ENCODE measurements around the gene AREG. TPM values are rescaled to one million over a fixed set of nuclear protein-coding genes. Genes with fewer than 3 reads are reported as not detected.
A peak's percentile ranks its signal among the peaks of the same experiment; 100 is the strongest.

Gene AREG
- total RNA-seq, 1 donor = not detected

- DNase-seq (ENCODE audit: low read depth) = peak; percentile 62
- TF ChIP-seq CTCF (IDR thresholded peaks at IDR 0.05; ENCODE audit: insufficient read depth, low read depth, low read length) = no peak
- H3K4me3 ChIP-seq (ENCODE audit: low read depth, low read length) = no peak overlapping the region
These were observed 45.8 kb downstream of the AREG start for GRCh38 chr4:74490736-74491135.

- no peak for DNase-seq (ENCODE audit: low read depth)
- TF ChIP-seq CTCF (IDR thresholded peaks at IDR 0.05; ENCODE audit: insufficient read depth, low read depth, low read length) = no peak
- H3K4me3 ChIP-seq (ENCODE audit: low read depth, low read length) = no peak overlapping the region
These were observed 55.2 kb downstream of the AREG start for GRCh38 chr4:74499986-74500781.

GRCh38 chr4:74501579-74501978 lies 56.6 kb downstream of the AREG start:
- H3K4me3 ChIP-seq (ENCODE audit: low read depth, low read length) = no peak overlapping the region
- no peak for TF ChIP-seq CTCF (IDR thresholded peaks at IDR 0.05; ENCODE audit: insufficient read depth, low read depth, low read length)
- DNase-seq (ENCODE audit: low read depth) = peak; percentile 93

GRCh38 chr4:74503580-74503979 lies 58.6 kb downstream of the AREG start:
- no peak overlapping the region for H3K4me3 ChIP-seq (ENCODE audit: low read depth, low read length)
- no peak for TF ChIP-seq CTCF (IDR thresholded peaks at IDR 0.05; ENCODE audit: insufficient read depth, low read depth, low read length)
- peak; percentile 11 for DNase-seq (ENCODE audit: low read depth)

- DNase-seq (ENCODE audit: low read depth) = peak; percentile 48
- TF ChIP-seq CTCF (IDR thresholded peaks at IDR 0.05; ENCODE audit: insufficient read depth, low read depth, low read length) = no peak
- H3K4me3 ChIP-seq (ENCODE audit: low read depth, low read length) = no peak overlapping the region
These were observed 59.3 kb downstream of the AREG start for GRCh38 chr4:74504212-74504611.

Other genes starting within 250 kb of the AREG start
- 0.32 and 0.43 TPM in 2 replicates for gene EPGN, start 136.7 kb upstream of the AREG start, total RNA-seq
- gene EREG, start 80.0 kb upstream of the AREG start, total RNA-seq = 1.3 and 5.2 TPM in 2 replicates